ENCODE measurements around the gene RSPO1. TPM values are rescaled to one million over a fixed set of nuclear protein-coding genes. Genes with fewer than 3 reads are reported as not detected.

Gene RSPO1
- total RNA-seq, 2 experiments from 2014 or later = not detected

DNA sequence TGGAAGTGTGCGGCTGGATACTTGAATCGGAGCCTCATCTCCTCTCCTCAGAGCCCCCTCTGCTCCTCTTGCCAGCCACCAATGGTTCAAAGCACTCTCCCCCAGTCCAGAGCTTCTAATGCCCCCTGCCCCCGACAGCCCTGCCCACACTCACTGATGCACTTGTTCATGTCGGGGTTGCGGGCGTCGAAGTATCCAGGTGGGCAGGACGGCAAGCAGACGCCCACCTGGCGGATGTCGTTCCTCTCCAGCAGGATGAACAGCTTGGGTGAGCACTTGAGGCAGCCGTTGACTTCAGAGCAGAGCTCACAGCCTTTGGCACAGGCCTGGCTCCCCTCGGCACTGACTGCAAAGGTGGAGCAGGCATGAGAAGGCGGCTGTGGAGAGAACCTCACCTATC, 18.4 kb downstream of the RSPO1 start:
- TF ChIP-seq, protein P1, sequence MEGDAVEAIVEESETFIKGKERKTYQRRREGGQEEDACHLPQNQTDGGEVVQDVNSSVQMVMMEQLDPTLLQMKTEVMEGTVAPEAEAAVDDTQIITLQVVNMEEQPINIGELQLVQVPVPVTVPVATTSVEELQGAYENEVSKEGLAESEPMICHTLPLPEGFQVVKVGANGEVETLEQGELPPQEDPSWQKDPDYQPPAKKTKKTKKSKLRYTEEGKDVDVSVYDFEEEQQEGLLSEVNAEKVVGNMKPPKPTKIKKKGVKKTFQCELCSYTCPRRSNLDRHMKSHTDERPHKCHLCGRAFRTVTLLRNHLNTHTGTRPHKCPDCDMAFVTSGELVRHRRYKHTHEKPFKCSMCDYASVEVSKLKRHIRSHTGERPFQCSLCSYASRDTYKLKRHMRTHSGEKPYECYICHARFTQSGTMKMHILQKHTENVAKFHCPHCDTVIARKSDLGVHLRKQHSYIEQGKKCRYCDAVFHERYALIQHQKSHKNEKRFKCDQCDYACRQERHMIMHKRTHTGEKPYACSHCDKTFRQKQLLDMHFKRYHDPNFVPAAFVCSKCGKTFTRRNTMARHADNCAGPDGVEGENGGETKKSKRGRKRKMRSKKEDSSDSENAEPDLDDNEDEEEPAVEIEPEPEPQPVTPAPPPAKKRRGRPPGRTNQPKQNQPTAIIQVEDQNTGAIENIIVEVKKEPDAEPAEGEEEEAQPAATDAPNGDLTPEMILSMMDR (conservative IDR thresholded peaks at IDR 0.05; ENCODE audit: low read length) = no peak
- TF ChIP-seq EZH2phosphoT487 (IDR thresholded peaks at IDR 0.05; ENCODE audit: borderline replicate concordance, low read depth, low read length) = no peak
- intact Hi-C loops (cut with micrococcal nuclease; ENCODE audit: unreplicated experiment) = no loop called here
- Histone ChIP-seq H4K20me1 (ENCODE audit: insufficient read depth, low read length) (no peaks in the 10 kb centered on the region), H3K4me2 (ENCODE audit: low read length) (no peak overlapping the region), H3K9me2 (ENCODE audit: insufficient read depth, low read length) (no peaks in the 10 kb centered on the region), H3K9me3 (ENCODE audit: low read length) (no peaks in the 10 kb centered on the region), H3K4me3 (ENCODE audit: low read depth, low read length, poor library complexity, severe bottlenecking) (no peak overlapping the region), H3K4me1 (ENCODE audit: insufficient read depth, low read length, poor library complexity, severe bottlenecking) (no peaks in the 10 kb centered on the region), H3K36me3 (ENCODE audit: insufficient read depth, low read length) (no peaks in the 10 kb centered on the region), H3K27ac (ENCODE audit: low read depth, low read length, poor library complexity, severe bottlenecking) (no peak overlapping the region), H3K79me2 (ENCODE audit: insufficient read depth, low read depth, low read length) (no peaks in the 10 kb centered on the region), H2AFZ (ENCODE audit: low read length) (no peak overlapping the region)
- no TSS peak for BruUV-seq (replicated peaks)
- ChIA-PET CTCF (ENCODE audit: unreplicated experiment) (interaction anchor here (0.6 kb wide), 1 partner anchor 205 kb away, joined by 3 read pairs; no protein-coding TSS in a partner anchor), POLR2A (interaction anchor here (0.7 kb wide), 1 partner anchor 9 kb away, joined by 3 read pairs; no protein-coding TSS in a partner anchor)
- no peak for DNase-seq (ENCODE audit: low spot score)

DNA sequence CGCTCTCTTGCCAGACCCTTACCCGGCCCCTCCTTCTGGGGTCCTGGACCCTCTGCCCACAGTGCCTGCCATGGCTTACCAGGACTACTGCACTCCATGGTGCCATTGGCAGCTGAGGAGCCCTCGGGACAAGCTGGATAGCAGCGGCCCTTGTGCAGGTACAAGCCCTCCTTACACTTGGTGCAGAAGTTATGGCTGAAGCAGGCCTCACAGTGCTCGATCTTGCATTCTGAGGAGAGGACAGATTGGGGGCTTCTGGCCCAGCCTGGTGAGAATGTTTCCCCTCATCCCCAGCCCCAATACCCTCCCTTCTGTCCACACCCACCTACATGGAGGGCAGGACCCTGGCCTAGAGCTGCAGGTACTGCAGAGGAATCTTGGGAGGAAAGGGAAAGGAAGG, 20.6 kb downstream of the RSPO1 start:
- ChIA-PET POLR2A (no interaction called here), CTCF (ENCODE audit: unreplicated experiment) (no interaction called here)
- no peaks in the 10 kb centered on the region for H3K9me2 ChIP-seq (ENCODE audit: insufficient read depth, low read length)
- H3K4me2 ChIP-seq (ENCODE audit: low read length) = no peak overlapping the region
- no peak for DNase-seq (ENCODE audit: low spot score)
- H4K20me1 ChIP-seq (ENCODE audit: insufficient read depth, low read length) = no peaks in the 10 kb centered on the region
- no peaks in the 10 kb centered on the region for H3K79me2 ChIP-seq (ENCODE audit: insufficient read depth, low read depth, low read length)
- H3K4me1 ChIP-seq (ENCODE audit: insufficient read depth, low read length, poor library complexity, severe bottlenecking) = peaks cover 1% of the 10 kb centered on the region
- TF ChIP-seq, protein P1 (conservative IDR thresholded peaks at IDR 0.05; ENCODE audit: low read length) = no peak
- TF ChIP-seq EZH2phosphoT487 (IDR thresholded peaks at IDR 0.05; ENCODE audit: borderline replicate concordance, low read depth, low read length) = no peak
- no peak overlapping the region for H3K27ac ChIP-seq (ENCODE audit: low read depth, low read length, poor library complexity, severe bottlenecking)
- H3K36me3 ChIP-seq (ENCODE audit: insufficient read depth, low read length) = no peaks in the 10 kb centered on the region
- no peak overlapping the region for H3K4me3 ChIP-seq (ENCODE audit: low read depth, low read length, poor library complexity, severe bottlenecking)
- no peaks in the 10 kb centered on the region for H3K9me3 ChIP-seq (ENCODE audit: low read length)
- no peak overlapping the region for H2AFZ ChIP-seq (ENCODE audit: low read length)
- intact Hi-C loops (cut with micrococcal nuclease; ENCODE audit: unreplicated experiment) = no loop called here
- no TSS peak for BruUV-seq (replicated peaks)

DNA sequence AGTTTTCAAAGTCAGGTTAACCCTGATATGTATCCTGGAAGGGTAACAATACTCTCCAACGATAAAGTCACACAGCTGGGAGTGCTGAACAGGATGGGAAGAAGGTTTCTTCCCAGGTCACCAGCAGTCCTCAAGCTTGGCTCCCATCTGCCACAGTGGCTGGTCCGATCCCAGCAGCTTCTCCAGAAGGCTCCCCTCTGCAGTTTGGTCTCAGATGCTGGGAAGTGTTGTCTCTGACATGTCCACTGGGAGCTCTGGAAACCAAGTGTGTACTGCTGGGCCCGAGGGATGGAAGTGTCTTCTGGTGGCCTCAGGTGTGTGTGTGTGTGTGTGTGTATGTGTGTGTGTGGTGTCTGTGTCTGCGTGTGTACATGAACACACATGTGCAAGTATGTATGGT, 22.5 kb downstream of the RSPO1 start:
- Histone ChIP-seq H3K36me3 (ENCODE audit: insufficient read depth, low read length) (no peaks in the 10 kb centered on the region), H3K27ac (ENCODE audit: low read depth, low read length, poor library complexity, severe bottlenecking) (no peak overlapping the region), H2AFZ (ENCODE audit: low read length) (no peak overlapping the region), H3K4me3 (ENCODE audit: low read depth, low read length, poor library complexity, severe bottlenecking) (no peak overlapping the region), H3K79me2 (ENCODE audit: insufficient read depth, low read depth, low read length) (no peaks in the 10 kb centered on the region), H3K9me3 (ENCODE audit: low read length) (no peaks in the 10 kb centered on the region), H3K9me2 (ENCODE audit: insufficient read depth, low read length) (no peaks in the 10 kb centered on the region), H4K20me1 (ENCODE audit: insufficient read depth, low read length) (no peaks in the 10 kb centered on the region), H3K4me1 (ENCODE audit: insufficient read depth, low read length, poor library complexity, severe bottlenecking) (peaks cover 8% of the 10 kb centered on the region), H3K4me2 (ENCODE audit: low read length) (no peak overlapping the region)
- CTCF ChIA-PET (ENCODE audit: unreplicated experiment) = interaction anchor here (0.5 kb wide), 1 partner anchor 9 kb away, joined by 4 read pairs; no protein-coding TSS in a partner anchor
- intact Hi-C loops (cut with micrococcal nuclease; ENCODE audit: unreplicated experiment) = no loop called here
- no peak for DNase-seq (ENCODE audit: low spot score)
- TF ChIP-seq EZH2phosphoT487 (IDR thresholded peaks at IDR 0.05; ENCODE audit: borderline replicate concordance, low read depth, low read length) = no peak
- TF ChIP-seq, protein P1 (conservative IDR thresholded peaks at IDR 0.05; ENCODE audit: low read length) = no peak
- POLR2A ChIA-PET = interaction anchor here (1.1 kb wide), 1 partner anchor 9 kb away, joined by 3 read pairs; no protein-coding TSS in a partner anchor
- BruUV-seq (replicated peaks) = no TSS peak

All from OCI-LY7 (cell line).